Neutrophil (primary cell): ENCODE results near the gene BDKRB2.

ENCODE experiments used
- H3K27ac ChIP-seq: fragments of 200-600 bp; sonication (generic); 2 replicates; pipeline ENCODE4 v1.5.1; 2016; ENCODE audit warnings: mild to moderate bottlenecking, moderate library complexity
- H3K27me3 ChIP-seq: fragments of 200-600 bp; sonication (generic); 2 replicates; pipeline ENCODE4 v1.6.0; 2016; ENCODE audit warnings: mild to moderate bottlenecking
- H3K36me3 ChIP-seq: fragments of 200-600 bp; sonication (generic); 2 replicates; pipeline ENCODE4 v1.5.1; 2017
- H3K4me1 ChIP-seq, 2 experiments: fragments of 200-600 bp in 1 of 2; sonication (generic) in 1 of 2; 1 replicate in 1 of 2; 2 replicates in 1 of 2; pipeline versions ENCODE4 v1.5.1 to v1.6.1; 2013 to 2016; ENCODE audit warnings: low read depth in 1 of 2, low read length in 1 of 2, mild to moderate bottlenecking in 1 of 2, moderate library complexity in 1 of 2; ENCODE audit not compliant: control insufficient read depth in 1 of 2, insufficient read depth in 1 of 2
- H3K4me3 ChIP-seq, 2 experiments: fragments of 200-600 bp in 1 of 2; sonication (generic) in 1 of 2; 1 replicate in 1 of 2; 2 replicates in 1 of 2; pipeline ENCODE4 v1.5.1; 2013 to 2016; ENCODE audit warnings: low read depth in 1 of 2, low read length in 1 of 2, mild to moderate bottlenecking in 1 of 2, moderate library complexity in 1 of 2
- H3K9me3 ChIP-seq: fragments of 200-600 bp; sonication (generic); 2 replicates; pipeline ENCODE4 v1.5.1; 2016
- TF ChIP-seq, protein P1 (sequence below): fragments of 200-600 bp; sonication (generic); IDR thresholded peaks from 2 replicates; pipeline ENCODE4 v1.5.1; 2016; ENCODE audit warnings: antibody characterized with exemption

Gene BDKRB2

DNA sequence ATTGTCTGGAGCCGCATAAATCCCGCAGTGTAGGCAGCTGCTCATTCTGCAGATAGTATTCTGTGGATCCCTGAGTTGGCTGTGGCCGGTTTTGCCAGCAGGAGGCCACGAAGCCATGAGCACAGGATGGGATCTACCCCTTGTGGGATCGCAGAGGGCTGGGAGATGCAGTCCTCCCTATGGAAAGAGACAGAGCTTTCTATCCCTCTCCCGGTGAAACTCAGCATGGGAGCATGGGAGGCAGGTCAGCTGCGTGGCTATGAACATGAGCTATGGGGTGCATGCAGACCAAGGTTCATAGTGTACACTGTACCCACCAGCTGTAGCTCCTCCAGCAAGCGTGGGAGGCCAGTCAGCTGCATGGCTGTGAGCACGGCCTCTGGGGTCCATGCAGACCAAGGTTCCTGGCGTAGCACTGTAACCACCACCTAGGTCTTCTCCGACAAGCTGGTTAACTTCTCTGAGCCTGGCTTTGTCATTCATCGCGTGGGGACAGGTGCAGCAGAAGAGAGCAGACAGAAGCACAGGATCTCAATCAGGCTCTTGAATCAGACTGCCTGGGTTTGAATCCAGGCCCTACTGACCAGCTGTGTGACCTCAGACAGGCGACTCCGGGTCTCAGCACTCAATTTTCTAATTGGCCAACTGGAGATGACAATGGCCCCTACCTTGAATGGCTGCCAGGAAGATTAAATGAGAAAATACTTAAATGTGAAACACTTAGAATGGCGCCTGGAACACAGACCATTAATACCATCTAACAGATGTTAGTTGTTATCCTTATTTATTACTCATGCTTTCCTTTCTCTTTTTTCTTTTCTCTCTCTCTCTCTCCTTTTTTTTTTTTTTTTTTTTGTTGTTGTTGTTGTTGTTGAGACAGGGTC is 57.4 kb downstream of the BDKRB2 start:
- H3K9me3 ChIP-seq, result no peaks in the 10 kb centered on the region
- H3K36me3 ChIP-seq, result no peaks in the 10 kb centered on the region
- H3K4me1 ChIP-seq, result peaks cover 0 to 12% of the 10 kb centered on the region in 2 experiments
- no peak overlapping the region for H3K27ac ChIP-seq
- TF ChIP-seq, protein P1, sequence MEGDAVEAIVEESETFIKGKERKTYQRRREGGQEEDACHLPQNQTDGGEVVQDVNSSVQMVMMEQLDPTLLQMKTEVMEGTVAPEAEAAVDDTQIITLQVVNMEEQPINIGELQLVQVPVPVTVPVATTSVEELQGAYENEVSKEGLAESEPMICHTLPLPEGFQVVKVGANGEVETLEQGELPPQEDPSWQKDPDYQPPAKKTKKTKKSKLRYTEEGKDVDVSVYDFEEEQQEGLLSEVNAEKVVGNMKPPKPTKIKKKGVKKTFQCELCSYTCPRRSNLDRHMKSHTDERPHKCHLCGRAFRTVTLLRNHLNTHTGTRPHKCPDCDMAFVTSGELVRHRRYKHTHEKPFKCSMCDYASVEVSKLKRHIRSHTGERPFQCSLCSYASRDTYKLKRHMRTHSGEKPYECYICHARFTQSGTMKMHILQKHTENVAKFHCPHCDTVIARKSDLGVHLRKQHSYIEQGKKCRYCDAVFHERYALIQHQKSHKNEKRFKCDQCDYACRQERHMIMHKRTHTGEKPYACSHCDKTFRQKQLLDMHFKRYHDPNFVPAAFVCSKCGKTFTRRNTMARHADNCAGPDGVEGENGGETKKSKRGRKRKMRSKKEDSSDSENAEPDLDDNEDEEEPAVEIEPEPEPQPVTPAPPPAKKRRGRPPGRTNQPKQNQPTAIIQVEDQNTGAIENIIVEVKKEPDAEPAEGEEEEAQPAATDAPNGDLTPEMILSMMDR, result no peak
- H3K27me3 ChIP-seq, result peaks cover 22% of the 10 kb centered on the region
- no peak overlapping the region for H3K4me3 ChIP-seq

DNA sequence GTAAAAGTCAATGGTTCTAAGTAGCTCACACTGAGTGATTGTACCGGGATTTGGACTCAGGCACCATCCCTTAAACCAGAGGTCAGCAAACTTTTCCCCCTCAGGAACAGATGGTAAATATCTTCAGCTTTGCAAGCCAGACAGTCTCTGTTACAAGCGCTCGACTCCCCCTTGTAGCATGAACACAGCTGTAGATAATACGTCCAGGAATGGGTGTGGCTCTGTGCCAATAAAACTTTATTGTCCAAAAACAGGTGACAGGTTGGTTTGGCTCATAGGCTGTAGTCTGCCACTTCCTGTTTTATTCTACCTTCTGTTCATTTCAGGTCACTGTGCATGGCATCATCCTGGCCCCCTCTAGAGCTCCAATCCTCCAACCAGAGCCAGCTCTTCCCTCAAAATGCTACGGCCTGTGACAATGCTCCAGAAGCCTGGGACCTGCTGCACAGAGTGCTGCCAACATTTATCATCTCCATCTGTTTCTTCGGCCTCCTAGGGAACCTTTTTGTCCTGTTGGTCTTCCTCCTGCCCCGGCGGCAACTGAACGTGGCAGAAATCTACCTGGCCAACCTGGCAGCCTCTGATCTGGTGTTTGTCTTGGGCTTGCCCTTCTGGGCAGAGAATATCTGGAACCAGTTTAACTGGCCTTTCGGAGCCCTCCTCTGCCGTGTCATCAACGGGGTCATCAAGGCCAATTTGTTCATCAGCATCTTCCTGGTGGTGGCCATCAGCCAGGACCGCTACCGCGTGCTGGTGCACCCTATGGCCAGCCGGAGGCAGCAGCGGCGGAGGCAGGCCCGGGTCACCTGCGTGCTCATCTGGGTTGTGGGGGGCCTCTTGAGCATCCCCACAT is 58.9 kb downstream of the BDKRB2 start:
- peaks cover 0 to 12% of the 10 kb centered on the region in 2 experiments for H3K4me1 ChIP-seq
- H3K27me3 ChIP-seq, result peaks cover 7% of the 10 kb centered on the region
- no peaks in the 10 kb centered on the region for H3K36me3 ChIP-seq
- TF ChIP-seq, protein P1, result no peak
- H3K9me3 ChIP-seq, result no peaks in the 10 kb centered on the region
- no peak overlapping the region for H3K27ac ChIP-seq
- H3K4me3 ChIP-seq, result no peak overlapping the region

DNA sequence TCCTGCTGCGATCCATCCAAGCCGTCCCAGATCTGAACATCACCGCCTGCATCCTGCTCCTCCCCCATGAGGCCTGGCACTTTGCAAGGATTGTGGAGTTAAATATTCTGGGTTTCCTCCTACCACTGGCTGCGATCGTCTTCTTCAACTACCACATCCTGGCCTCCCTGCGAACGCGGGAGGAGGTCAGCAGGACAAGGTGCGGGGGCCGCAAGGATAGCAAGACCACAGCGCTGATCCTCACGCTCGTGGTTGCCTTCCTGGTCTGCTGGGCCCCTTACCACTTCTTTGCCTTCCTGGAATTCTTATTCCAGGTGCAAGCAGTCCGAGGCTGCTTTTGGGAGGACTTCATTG is 59.5 kb downstream of the BDKRB2 start:
- no peaks in the 10 kb centered on the region for H3K36me3 ChIP-seq
- no peak overlapping the region for H3K4me3 ChIP-seq
- H3K9me3 ChIP-seq, result no peaks in the 10 kb centered on the region
- H3K4me1 ChIP-seq, result peaks cover 0 to 12% of the 10 kb centered on the region in 2 experiments
- peaks cover under 1% of the 10 kb centered on the region for H3K27me3 ChIP-seq
- TF ChIP-seq, protein P1, result no peak
- H3K27ac ChIP-seq, result no peak overlapping the region

DNA sequence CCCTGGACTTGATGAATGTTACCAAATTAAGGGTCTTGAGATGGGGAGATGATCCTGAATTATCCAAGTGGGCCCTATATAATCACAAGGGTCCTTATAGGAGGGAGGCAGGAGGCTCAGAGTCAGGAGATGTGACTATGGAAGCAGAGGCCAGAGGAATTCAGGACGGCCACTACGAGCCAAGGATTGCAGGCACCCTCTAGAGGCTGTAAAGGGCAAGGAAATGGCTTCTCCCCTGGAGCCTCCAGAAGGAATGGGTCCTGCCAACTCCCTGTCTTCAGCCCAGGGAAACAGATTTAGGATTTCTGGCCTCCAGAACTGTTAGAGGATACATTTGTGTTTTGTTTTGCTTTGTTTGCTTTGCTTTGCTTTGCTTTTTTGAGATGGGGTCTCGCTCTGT is 60.2 kb downstream of the BDKRB2 start:
- no peaks in the 10 kb centered on the region for H3K36me3 ChIP-seq
- TF ChIP-seq, protein P1, result no peak
- H3K27me3 ChIP-seq, result no peaks in the 10 kb centered on the region
- no peak overlapping the region for H3K4me3 ChIP-seq
- no peak overlapping the region for H3K27ac ChIP-seq
- H3K9me3 ChIP-seq, result no peaks in the 10 kb centered on the region
- H3K4me1 ChIP-seq, result peaks cover 0 to 12% of the 10 kb centered on the region in 2 experiments

DNA sequence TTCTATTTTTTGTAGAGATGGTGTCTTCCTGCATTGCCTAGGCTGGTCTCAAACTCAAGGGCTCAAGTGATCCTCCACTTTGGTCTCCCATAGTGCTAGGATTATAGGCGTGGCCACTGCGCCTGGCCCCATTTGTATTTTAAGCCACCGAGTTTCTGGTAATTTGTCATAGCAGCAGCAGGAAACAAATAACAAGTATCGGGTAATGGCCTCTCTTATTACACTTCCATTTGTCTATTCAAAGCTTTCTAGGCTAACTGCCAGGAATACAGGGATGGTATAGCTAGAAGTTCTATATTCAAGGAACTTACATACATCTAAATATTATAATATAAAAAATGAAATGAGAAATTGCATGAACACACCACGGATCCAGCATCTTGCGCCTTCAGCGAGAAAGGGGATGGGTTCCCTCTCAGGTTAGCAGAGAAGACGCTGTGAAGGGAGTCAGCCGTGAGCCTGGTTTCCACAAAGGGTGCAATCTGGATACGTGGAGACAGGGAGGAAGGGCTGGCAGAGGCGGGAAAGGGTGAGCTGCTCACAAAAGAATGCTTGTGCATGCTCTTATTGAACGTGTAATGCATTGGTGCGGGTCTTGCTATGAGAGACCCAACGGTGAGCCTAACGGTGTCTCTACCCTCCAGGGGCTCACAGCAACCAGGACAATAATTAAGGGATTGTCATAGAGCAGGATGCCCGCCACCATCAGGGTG is 60.9 kb downstream of the BDKRB2 start:
- Histone ChIP-seq H3K27ac (no peak overlapping the region), H3K27me3 (no peaks in the 10 kb centered on the region), H3K4me3 (no peak overlapping the region), H3K9me3 (no peaks in the 10 kb centered on the region), H3K36me3 (no peaks in the 10 kb centered on the region), H3K4me1 (peaks cover 0 to 7% of the 10 kb centered on the region in 2 experiments)
- TF ChIP-seq, protein P1, result no peak
